Ascending aorta (tissue), 2 donors: ENCODE results near the gene STAC. TPM values are rescaled to one million over a fixed set of nuclear protein-coding genes. Genes with fewer than 3 reads are reported as not detected.

ENCODE experiments used
- DNase-seq, 2 donors: peaks; one replicate each; pipeline ENCODE4 v3.0.0-alpha.2; 2019; ENCODE audit warnings: low spot score in 2 of 2
- H3K27ac ChIP-seq, 2 donors: fragments of 200-600 bp; sonication (generic); one replicate each; pipeline ENCODE4 v1.5.1; 2016 to 2017; ENCODE audit warnings: mild to moderate bottlenecking in 1 of 2
- H3K27me3 ChIP-seq: fragments of 200-600 bp; sonication (generic); one replicate; pipeline ENCODE4 v1.5.1; 2017
- H3K36me3 ChIP-seq, 2 donors: fragments of 200-600 bp; sonication (generic); one replicate each; pipeline ENCODE4 v1.5.1; 2016
- H3K4me1 ChIP-seq, 2 donors: fragments of 200-600 bp; sonication (generic); one replicate each; pipeline ENCODE4 v1.5.1; 2016 to 2017; ENCODE audit warnings: mild to moderate bottlenecking in 1 of 2
- H3K4me3 ChIP-seq, 2 donors: fragments of 200-600 bp; sonication (generic); one replicate each; pipeline ENCODE4 v1.5.1; 2016 to 2017; ENCODE audit warnings: mild to moderate bottlenecking in 1 of 2
- H3K9me3 ChIP-seq, 2 donors: fragments of 200-600 bp; sonication (generic); one replicate each; pipeline ENCODE4 v1.5.1; 2016
- CTCF ChIP-seq, 3 experiments: fragments of 200-600 bp in 2 of 3; fragments of 450-650 bp in 1 of 3; sonication (generic) in 2 of 3; IDR thresholded peaks; one replicate each; pipeline ENCODE4 v1.5.1; 2016 to 2019; ENCODE audit warnings: antibody characterized with exemption in 3 of 3, mild to moderate bottlenecking in 1 of 3, moderate library complexity in 1 of 3
- intact Hi-C: fragments of 100-400 bp; cut with DNase I; formaldehyde crosslinking; loops from one replicate; pipeline ENCODE4 v1.15.1; 2023
- total RNA-seq: library from RNA; depleted of rRNA; stranded (reverse); fragments of >200 nt; gene quantifications from one replicate; pipeline ENCODE4 v1.1.0, GENCODE V29; 2016

Gene STAC
- total RNA-seq, 1 donor from 2014 or later: 16.0 TPM

- peaks cover 0 to 5% of the 10 kb centered on the region in 2 donors for H3K9me3 ChIP-seq
- no peak for TF ChIP-seq CTCF (IDR thresholded peaks at IDR 0.05)
- no peaks in the 10 kb centered on the region for H3K4me1 ChIP-seq
- intact Hi-C loops: no loop called here
- no peak for DNase-seq
- H3K36me3 ChIP-seq: peaks cover 2 to 26% of the 10 kb centered on the region in 2 donors
- H3K27me3 ChIP-seq: no peaks in the 10 kb centered on the region
- H3K4me3 ChIP-seq: no peak overlapping the region
- no peak overlapping the region for H3K27ac ChIP-seq
Measured at GRCh38 chr3:36538136-36538749, 157.9 kb downstream of the STAC start.

GRCh38 chr3:36540888-36541518, 160.7 kb downstream of the STAC start:
- no peak overlapping the region for H3K27ac ChIP-seq
- TF ChIP-seq CTCF (IDR thresholded peaks at IDR 0.05): peak; percentile 11 to 57 (median 28)
- H3K36me3 ChIP-seq: peaks cover 0 to 6% of the 10 kb centered on the region in 2 donors
- intact Hi-C loops: no loop called here
- no peaks in the 10 kb centered on the region for H3K9me3 ChIP-seq
- H3K27me3 ChIP-seq: no peaks in the 10 kb centered on the region
- no peak for DNase-seq
- no peaks in the 10 kb centered on the region for H3K4me1 ChIP-seq
- no peak overlapping the region for H3K4me3 ChIP-seq

GRCh38 chr3:36542186-36542585, 161.9 kb downstream of the STAC start:
- Histone ChIP-seq H3K27ac (no peak overlapping the region), H3K9me3 (no peaks in the 10 kb centered on the region), H3K4me1 (no peaks in the 10 kb centered on the region), H3K4me3 (no peak overlapping the region), H3K27me3 (no peaks in the 10 kb centered on the region), H3K36me3 (peaks cover 3 to 12% of the 10 kb centered on the region in 2 donors)
- no peak for TF ChIP-seq CTCF (IDR thresholded peaks at IDR 0.05)
- intact Hi-C loops: no loop called here
- DNase-seq: no peak

GRCh38 chr3:36543276-36543997, 163.1 kb downstream of the STAC start:
- H3K9me3 ChIP-seq: peaks cover 0 to 10% of the 10 kb centered on the region in 2 donors
- DNase-seq: no peak
- peaks cover 3 to 18% of the 10 kb centered on the region in 2 donors for H3K36me3 ChIP-seq
- intact Hi-C loops: no loop called here
- no peaks in the 10 kb centered on the region for H3K27me3 ChIP-seq
- no peaks in the 10 kb centered on the region for H3K4me1 ChIP-seq
- H3K27ac ChIP-seq: peak overlapping the region in 1 of 2 donors; percentile 5
- H3K4me3 ChIP-seq: no peak overlapping the region
- TF ChIP-seq CTCF (IDR thresholded peaks at IDR 0.05): no peak

- intact Hi-C loops: no loop called here
- H3K27ac ChIP-seq: no peak overlapping the region
- H3K27me3 ChIP-seq: no peaks in the 10 kb centered on the region
- H3K36me3 ChIP-seq: peaks cover 3 to 24% of the 10 kb centered on the region in 2 donors
- H3K4me1 ChIP-seq: peaks cover 0 to 2% of the 10 kb centered on the region in 2 donors
- H3K4me3 ChIP-seq: no peak overlapping the region
- peaks cover 0 to 12% of the 10 kb centered on the region in 2 donors for H3K9me3 ChIP-seq
- DNase-seq: no peak
- TF ChIP-seq CTCF (IDR thresholded peaks at IDR 0.05): no peak
Measured at GRCh38 chr3:36546226-36546625, 165.9 kb downstream of the STAC start.
